ENCODE results near the gene EXOC5. TPM values are rescaled to one million over a fixed set of nuclear protein-coding genes. Genes with fewer than 3 reads are reported as not detected.

EXOC5 gene, protein sequence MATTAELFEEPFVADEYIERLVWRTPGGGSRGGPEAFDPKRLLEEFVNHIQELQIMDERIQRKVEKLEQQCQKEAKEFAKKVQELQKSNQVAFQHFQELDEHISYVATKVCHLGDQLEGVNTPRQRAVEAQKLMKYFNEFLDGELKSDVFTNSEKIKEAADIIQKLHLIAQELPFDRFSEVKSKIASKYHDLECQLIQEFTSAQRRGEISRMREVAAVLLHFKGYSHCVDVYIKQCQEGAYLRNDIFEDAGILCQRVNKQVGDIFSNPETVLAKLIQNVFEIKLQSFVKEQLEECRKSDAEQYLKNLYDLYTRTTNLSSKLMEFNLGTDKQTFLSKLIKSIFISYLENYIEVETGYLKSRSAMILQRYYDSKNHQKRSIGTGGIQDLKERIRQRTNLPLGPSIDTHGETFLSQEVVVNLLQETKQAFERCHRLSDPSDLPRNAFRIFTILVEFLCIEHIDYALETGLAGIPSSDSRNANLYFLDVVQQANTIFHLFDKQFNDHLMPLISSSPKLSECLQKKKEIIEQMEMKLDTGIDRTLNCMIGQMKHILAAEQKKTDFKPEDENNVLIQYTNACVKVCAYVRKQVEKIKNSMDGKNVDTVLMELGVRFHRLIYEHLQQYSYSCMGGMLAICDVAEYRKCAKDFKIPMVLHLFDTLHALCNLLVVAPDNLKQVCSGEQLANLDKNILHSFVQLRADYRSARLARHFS
- total RNA-seq (2014; rRNA removed), result 72.5 and 77.1 TPM in 2 replicates
- polyA plus RNA-seq (2012), result 25.2 TPM

DNA sequence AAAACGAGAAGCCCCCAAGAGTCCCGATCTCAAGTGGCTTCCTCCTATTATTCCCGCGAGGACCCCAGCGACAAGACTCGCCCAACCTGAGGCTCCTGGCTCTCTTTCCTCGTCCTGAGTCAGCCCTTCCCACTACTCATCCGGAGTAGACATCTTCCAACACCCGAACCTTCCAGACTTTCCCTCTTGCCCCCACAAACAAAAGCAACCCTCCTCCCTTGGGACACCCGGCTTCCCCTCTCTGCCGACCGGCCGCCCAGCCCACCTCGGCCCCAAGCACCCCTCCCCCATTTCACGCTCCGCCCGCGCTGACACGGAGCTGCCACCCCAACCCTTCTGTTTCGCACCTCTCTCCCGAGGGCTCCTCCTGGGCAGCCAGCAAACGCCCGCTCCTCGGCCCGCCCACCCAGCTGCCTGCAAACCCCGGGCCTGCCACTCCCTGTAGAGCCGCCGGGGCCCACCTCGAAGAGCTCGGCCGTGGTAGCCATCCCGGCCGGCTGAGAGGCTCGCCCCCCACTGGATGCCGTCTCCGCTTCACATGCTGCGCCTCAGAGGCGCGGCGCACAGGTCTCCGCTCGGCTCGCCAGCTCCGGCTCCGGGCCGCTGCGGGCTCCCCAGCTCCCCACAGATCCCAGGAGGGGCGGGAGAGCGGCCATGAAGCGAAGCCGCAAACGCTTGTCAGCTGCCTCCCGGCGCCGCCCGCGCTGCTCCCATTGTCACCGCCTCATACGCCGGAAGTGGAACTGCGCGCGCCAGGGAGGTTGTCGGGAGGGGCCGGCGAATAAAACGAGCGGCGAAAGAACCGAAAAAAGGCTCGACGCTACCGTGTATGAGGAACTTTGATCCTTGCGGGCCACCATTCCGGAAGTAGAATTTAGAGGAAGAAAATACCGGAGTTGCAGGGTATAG lies at the start of gene EXOC5, which contains the start of gene AP5M1:
Gene EXOC5 (minus strand): TSS at position 745 of the 909 bp plus-strand sequence. CDS start 257 bp downstream, at position 488.
Gene AP5M1 (plus strand): TSS at position 811 of the 909 bp plus-strand sequence. CDS start 344 bp downstream, outside the sequence.
- DNase-seq (ENCODE audit: low read depth), result peak; percentile 92

DNA sequence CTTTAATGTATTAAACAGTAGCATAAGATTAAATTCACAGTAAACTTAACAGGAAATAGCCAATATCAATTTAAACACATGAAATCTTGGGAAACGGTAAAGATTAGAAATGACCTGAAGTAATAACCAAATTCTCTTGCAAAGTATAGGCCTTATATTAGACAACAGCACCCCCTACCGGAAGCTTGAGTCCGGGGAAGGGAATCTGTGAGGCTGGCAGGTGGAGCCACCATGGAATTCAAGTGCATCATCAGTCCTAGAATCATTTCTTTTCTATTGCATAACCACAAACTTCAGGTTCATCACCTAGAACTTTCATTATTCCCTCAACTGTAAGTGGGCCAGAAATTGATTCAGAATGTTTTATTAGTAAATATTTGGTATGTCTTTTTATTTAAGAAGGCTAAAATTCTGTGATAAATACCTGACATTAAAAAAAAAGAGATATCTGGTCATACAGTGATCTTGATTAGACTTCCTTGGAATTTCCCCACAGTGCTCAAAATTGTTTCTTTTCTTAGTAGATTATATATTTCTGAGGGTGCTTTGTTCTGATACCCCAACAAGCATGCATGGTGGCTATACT lies 48.6 kb upstream of the EXOC5 start:
- DNase-seq (ENCODE audit: low read depth), result peak; percentile 69

DNA sequence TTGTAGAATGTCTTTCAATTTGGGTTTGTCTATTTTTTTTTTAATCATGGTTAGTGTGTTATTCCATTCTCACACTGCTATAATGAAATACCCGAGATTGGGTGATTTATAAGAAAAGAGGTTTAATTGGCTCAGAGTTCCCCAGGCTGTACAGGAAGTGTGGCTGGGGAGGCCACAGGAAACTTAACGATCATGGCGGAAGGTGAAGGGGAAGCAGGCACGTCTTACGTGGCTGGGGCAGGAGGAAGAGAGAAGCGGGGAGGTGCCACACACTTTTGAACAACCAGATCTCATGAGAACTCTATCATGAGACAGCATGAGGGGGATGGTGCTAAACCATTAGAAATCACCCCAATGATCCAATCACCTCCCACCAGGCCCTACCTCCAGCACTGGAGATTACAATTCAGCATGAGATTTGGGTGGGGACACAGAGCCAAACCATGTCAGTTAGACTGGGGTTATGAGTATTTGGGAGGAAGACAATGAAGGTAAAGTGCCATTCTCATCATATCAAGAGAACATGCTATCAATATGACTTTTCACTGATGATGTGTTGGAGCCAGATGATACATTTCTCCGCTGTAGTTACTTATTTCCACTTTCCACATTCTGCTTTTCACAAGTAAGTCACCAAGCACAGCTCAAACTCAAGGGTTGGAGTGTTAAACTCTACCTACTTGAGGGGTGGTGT lies 45.8 kb upstream of the EXOC5 start:
- DNase-seq (ENCODE audit: low read depth), result no peak

DNA sequence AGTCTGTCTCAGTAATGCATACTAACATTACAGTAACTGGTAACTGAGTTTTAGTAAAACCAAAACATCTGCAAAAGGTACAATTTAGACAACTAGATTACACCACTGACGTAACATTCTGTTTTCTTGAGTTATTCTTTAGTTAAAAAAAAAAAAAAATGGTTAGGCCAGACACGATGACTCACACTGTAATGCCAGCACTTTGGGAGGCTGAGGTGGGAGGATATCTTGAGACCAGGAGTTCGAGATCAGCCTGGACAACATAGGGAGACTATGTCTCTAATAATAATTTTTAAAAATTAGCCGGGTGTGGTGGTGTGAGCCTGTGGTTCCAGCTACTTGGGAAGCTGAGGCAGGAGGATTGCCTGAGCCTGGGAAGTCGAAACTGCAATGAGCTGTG lies 34.2 kb upstream of the EXOC5 start:
- no peak for DNase-seq (ENCODE audit: low read depth)

DNA sequence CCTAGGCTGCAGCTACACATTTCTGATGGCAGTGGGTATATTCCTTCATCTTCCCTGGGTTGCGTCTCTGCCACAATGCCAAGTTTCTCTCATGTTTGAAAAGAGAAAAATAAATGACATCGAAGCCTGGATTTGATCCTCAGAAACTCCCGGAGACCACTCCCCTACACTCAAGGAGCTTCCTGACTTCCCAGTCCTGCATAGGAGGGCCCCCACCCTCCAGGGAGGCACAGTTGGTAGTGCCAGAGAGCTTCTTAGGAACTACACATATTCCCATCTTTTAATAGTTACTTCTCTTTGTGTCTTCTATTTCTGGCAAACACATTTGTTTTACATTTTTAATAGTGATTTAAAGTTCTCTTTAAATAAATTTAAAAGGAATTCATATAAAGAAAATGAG lies 30.8 kb upstream of the EXOC5 start:
- DNase-seq (ENCODE audit: low read depth), result no peak

DNA sequence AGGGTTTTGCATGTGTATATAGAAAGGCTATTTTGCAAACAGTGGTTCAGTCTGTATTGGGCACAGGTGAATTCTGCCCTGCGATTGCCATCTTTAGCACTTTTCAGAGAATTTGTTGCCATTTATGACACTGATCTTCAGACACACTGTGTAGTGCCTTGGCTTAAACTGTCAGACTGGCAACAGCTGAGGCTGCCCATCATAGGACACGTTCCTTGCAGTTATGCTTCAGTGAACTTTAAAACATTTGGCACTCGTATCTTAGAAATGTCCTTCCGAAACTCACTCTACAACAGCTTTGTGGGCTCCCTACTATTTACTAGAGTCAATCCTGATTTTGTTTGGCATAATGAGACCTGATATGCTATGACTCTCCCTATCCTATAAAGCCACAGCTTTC lies 29.1 kb upstream of the EXOC5 start:
- peak; percentile 9 for DNase-seq (ENCODE audit: low read depth)

DNA sequence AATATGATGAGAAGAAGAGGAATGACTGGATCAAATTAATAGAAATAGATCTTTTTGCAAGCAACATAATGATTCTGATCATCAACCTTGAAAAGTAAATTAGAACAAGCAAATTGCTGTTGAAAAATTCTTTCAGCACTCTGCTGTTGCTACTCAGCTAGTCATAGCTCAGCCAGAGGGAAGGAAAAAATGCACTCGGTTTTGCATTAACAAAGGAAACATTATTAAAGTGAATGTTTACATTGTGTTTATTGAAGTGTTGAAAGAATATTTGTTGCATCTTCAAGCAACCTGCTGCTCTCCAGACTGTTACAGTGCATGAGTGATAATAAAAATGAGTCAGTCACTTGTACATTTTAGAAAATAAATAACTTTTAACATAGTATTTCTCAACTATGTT lies 26.5 kb upstream of the EXOC5 start:
- no peak for DNase-seq (ENCODE audit: low read depth)

DNA sequence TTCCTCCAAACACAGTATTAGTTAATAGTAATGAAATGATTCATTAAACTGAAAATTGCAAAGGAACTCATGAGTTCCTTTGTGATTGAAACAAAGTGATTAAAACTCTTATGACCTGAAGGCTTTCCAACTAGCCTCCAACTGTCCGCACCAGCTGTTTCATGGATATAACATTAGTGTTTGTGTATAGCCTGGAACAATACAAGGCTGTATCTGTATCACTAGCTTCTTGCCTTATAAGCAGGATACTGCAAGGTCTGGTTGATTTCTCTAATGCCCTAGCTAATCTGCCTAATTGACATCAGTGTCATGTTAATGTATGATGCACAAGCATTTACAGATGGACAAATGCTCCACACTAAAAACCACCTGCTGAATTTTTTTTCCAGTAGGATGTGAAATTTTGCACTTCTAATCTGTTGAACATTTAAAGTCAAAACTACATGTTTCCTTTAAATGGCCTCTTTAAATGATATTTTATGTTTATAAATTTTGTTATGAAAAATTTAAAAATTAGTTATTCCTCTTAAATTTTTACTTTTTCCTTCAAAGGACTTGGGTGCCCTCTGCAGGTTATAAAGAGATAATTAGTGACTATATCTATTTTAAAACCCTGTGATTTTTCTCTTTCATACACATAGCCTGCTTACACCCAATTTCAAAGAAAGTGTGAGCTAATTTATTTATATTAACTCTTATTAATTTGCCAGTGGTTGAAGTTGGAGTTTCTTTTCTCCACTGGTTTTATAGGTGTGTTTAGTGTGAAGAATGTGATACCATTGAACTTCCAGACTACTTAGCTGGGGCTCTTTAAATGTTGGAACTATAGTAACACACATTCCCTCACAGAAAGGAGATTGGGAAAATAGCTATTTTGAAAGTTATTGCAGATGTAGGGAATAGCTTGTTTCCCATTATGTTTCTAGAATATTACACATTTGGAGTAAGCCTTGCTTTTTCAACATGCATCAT lies 25.4 kb upstream of the EXOC5 start:
- no peak for DNase-seq (ENCODE audit: low read depth)

DNA sequence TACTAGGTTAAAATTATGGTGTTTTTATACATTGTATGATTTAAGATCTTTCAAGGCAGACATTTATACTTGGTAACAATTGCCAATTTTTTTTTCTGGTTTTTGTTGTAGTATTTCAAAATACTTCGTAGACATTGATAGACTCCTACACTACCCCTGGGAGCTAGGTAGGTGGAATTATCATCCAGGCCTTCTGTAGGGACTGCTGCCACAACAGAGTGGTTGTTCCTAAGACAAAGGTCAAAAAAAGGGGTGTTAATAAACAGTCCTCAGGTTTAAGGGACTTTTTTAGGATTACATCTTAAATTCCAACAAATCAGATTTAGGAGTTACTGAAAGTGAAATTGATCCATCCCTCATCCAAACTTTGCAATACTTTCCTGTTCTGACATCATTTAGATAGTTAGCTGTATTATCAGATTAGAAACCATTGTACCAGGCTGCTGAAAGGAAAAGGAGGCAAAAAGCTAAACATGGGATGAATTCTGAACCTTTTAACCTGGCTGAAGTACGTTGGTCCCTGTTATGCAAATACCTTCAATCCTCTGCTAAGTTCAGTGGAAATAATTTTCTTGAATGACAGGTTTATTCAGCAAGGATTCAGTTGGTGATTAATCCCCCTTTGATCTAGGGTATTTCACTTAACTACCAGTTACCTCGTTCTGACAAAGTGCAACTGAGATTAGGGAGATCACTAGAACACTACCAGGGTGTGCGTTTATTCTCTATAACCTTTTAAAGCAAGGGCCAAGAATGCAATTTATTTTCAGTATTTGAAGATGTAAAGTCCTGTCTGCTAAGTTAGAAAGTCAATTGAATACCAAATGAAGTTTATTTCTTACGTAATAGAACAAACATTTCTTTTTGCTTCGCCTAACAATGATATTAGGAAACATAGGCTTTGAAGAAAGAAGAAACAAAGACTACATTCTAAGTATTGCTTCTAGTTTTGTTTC lies 23.3 kb upstream of the EXOC5 start:
- no peak for DNase-seq (ENCODE audit: low read depth)

DNA sequence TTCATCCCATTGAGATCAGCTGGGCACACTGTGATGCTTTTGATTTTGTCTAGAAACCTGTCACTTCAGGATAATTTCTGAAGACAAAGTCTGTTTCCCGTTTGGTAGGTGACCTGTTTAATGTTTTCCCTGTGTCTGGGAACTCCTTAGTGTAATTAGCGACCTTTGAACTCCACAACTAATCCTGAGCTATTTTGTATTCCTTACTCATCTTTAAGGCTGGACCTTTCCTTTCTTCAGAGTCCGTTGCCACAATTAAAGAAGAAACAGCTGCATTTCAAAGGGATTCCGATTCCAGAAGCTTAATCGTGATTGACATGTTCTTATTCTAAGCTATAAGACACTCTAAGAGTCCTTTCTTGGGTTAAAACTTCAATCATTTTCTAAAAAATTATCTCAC lies 22.0 kb upstream of the EXOC5 start:
- no peak for DNase-seq (ENCODE audit: low read depth)

DNA sequence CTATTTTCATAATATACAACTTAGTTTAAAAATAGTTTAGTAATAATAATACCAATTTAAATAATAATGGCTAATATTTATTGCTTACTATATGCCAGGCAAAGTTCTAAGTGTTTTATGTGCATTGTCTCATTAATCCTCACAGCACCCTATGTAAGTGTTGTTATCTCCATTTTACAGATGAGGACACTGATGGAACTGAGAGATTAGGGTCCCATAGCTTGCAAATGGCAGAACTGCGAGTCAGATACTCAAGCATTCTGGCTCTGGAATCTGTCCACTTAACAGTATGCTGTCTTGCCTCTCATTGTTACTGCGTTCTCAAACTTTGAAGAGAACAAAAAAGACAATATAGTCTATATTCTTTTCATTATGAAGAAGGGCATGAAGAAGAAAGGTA lies 19.0 kb upstream of the EXOC5 start:
- no peak for DNase-seq (ENCODE audit: low read depth)

DNA sequence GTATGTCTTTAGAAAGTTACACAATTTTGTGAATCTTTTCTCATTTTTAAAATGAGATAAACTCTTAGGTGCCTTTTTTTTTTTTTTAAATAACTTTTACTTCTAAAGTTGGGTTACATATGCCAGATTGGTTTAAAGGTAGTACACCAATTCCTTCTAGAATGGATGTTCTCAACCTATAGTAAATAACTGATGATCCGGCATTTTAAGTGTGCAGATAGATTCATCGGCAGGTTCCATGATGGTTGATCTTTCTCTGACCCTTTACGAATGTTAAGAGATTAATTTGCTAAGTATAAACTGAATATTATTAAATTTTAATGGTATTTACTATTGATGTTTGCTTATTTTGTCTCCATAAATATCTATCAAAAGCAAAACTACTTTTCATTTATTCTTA lies 8.4 kb upstream of the EXOC5 start:
- no peak for DNase-seq (ENCODE audit: low read depth)

DNA sequence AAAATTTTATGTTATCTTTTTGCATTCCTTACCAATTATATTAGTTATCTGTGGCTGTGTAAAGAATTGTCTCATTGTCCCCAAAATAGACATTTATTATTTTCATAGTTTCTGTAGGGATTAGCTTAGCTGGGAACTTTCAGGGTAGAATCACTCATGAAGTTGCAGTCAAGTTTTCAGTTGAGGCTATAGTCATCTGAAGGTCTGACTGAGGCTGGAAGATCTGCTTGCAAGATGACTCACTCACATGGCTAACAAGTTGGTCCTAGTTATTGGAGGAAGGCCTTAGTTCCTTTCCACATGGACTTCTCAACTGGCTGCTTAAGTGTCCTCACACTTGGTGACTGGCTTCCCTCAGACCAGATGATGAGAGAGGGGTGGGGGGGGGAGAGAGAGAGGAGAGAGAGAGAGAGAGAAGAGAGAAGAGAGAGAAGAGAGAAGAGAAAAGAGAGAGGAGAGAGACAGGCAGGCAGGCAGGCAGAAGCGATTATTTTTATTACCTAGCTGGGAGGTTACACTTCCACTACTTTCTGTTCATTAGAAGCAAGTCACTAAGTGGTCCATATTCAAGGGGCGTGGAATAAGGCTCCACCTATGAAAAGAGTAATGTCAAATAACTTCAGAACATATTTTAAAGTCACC lies 6.4 kb upstream of the EXOC5 start:
- DNase-seq (ENCODE audit: low read depth), result no peak

DNA sequence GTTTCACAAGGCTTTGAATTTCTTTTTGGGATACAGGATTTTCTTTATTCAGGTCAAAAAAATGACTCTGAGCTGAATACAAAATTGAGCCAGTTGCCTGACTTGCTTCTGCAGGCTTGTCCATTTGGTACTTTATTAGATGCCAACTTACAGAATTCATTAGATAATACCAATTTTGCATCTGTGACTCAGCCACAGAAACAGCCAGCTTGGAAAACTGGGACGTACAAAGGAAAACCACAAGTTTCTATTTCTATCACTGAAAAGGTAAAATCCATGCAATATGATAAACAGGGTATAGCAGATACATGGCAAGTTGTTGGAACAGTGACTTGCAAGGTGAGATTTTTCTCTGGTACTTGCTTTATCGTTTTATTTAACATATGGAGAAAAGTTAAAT lies 5.8 kb upstream of the EXOC5 start:
- no peak for DNase-seq (ENCODE audit: low read depth)

DNA sequence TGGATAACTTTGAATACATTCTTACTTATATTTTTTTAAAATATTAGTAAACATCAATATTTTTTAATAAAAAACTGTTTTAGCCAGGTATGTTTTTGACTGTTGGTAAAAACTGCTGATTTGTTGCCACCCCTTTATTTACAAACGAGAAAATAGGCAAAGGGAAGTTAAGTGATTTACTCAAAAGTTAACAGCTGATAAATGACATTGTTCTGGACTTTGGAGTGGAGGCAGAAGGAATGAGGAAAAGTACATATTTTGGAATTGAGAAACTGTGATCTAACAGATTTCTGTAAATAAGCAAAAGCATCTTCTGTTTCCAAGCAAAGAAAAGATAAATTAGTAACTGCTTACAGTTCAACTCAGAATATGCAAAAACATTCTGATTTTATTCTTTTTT lies 4.5 kb upstream of the EXOC5 start:
- no peak for DNase-seq (ENCODE audit: low read depth)

DNA sequence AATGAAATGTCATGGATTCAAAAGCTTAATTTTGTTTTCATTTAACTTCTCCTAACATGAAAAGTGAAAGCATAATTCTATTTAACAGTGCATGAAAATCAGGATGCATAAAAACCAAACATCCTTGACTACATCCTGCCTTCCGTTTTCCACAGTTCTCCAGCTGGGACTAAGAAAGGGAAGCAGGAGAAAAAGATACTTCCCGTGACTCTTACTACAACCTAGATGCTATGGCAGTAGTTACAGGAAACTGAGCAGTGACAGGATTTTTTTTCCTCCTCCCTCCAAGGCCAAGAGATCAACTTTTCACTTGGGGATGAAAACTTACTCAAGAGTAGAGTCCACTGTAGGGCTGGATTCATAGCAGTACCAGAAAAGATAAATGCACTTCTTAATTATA lies 2.6 kb downstream of the EXOC5 start:
- DNase-seq (ENCODE audit: low read depth), result peak; percentile 18

DNA sequence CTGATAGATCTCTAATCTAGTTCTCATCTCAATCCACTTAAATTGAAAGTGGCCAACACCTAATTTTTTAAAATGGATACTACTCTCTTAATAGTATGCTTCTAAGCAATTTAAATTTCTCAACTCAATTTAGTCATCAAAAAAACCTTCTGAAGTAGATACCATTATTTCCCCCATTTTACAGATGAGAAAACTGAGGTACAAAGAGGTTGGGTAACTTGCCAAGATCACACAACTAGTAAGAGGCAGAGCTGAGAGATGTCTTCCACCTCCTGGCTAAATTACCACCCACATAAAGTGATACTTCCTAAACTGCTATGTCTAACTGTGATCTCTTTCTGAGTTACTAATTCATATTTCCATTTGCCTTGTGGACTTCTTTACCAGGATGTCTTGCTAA lies 6.6 kb downstream of the EXOC5 start:
- DNase-seq (ENCODE audit: low read depth), result no peak

DNA sequence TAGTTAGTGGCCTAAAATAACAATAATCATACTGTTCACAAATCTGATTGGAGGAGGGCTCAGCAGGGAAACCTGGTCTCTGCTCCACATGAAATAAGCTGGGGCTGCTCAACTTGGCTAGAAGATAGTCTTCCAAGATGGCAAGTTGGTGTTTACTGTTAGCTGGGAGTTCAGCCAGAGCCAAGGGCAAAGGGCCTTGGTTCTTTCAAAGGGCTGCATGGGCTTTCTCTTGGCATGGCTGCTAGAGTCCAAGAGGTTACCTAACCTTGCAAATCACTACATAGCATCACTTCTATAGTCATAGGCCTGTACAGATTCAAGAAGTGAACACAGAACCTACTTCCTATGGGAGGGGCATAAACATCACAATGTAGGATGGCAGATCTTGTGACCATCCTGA lies 7.1 kb downstream of the EXOC5 start:
- no peak for DNase-seq (ENCODE audit: low read depth)

Measured in LHCN-M2 (cell line).